Heart right ventricle (tissue), 16 donors: ENCODE data around the gene SRGAP1. TPM values are rescaled to one million over a fixed set of nuclear protein-coding genes. Genes with fewer than 3 reads are reported as not detected.

Source experiments
- ATAC-seq, 8 donors: fragments of 200-7000 bp; cut with Tn5 transposase; one replicate each; pipeline ENCODE4 v1.9.1; 2020; ENCODE audit warnings: mild to moderate bottlenecking in 8 of 8, moderate library complexity in 8 of 8, moderate number of reproducible peaks in 1 of 8
- DNase-seq, 2 donors: peaks; one replicate each; pipeline ENCODE4 v3.0.0-alpha.2; 2020
- H3K27ac ChIP-seq, 10 donors: fragments of 200-600 bp; sonication (generic) in 2 of 10; one replicate each; pipeline versions ENCODE4 v1.5.0 to v1.8.0; 2020 to 2022; ENCODE audit warnings: mild to moderate bottlenecking in 3 of 10
- H3K27me3 ChIP-seq, 7 donors: fragments of 200-600 bp; one replicate each; pipeline ENCODE4 v1.8.0; 2021 to 2022; ENCODE audit warnings: mild to moderate bottlenecking in 2 of 7
- H3K36me3 ChIP-seq, 9 donors: fragments of 200-600 bp; sonication (generic) in 1 of 9; one replicate each; pipeline versions ENCODE4 v1.5.0 to v1.8.0; 2020 to 2022; ENCODE audit warnings: mild to moderate bottlenecking in 2 of 9
- H3K4me1 ChIP-seq, 9 donors: fragments of 200-600 bp; sonication (generic) in 1 of 9; one replicate each; pipeline versions ENCODE4 v1.5.0 to v1.8.0; 2020 to 2022; ENCODE audit warnings: mild to moderate bottlenecking in 4 of 9
- H3K4me3 ChIP-seq, 10 donors: fragments of 200-600 bp; sonication (generic) in 2 of 10; one replicate each; pipeline versions ENCODE4 v1.5.0 to v1.8.0; 2020 to 2022; ENCODE audit warnings: mild to moderate bottlenecking in 7 of 10, moderate library complexity in 2 of 10
- H3K9me3 ChIP-seq, 11 donors: fragments of 200-600 bp in 10 of 11; sonication (generic) in 2 of 11; one replicate each; pipeline versions ENCODE4 v1.5.0 to v1.8.0; 2013 to 2022; ENCODE audit warnings: mild to moderate bottlenecking in 2 of 11, control low read depth in 1 of 11, moderate library complexity in 1 of 11
- WGBS, 2 donors: extraction: QIAGEN DNeasy Blood & Tissue Kit; methylation state at CpG; one replicate each; pipeline ENCODE4 v1.1.7; 2013; ENCODE audit warnings: inconsistent platforms in 1 of 2; 5-methylcytosine and 5-hydroxymethylcytosine counted together
- intact Hi-C, 10 donors: fragments of 100-400 bp; cut with DNase I; formaldehyde crosslinking; loops; one replicate each; pipeline versions ENCODE4 v1.11.1 to v1.14.2; 2022
- polyA plus RNA-seq, 2 donors: library from polyadenylated mRNA; stranded (reverse); fragments of 200-250 nt; gene quantifications; one replicate each; pipeline ENCODE4 v1.2.3, GENCODE V29; 2013
- total RNA-seq, 10 donors: library from RNA; stranded (reverse); fragmentation: NEBNext Ultra II Directional in 3 of 10; extraction: Animal tissue kit (Norgen Biotek cat#: 25700) in 3 of 10; gene quantifications; one replicate each; pipeline versions ENCODE4 v1.2.1 to v1.2.4, GENCODE V29; 2021 to 2023
- TF ChIP-seq, protein P1 (sequence below), 9 donors: fragments of 200-600 bp; sonication (generic) in 2 of 9; IDR thresholded peaks; one replicate each; pipeline versions ENCODE4 v1.5.0 to v1.8.0; 2021 to 2022; ENCODE audit warnings: antibody characterized with exemption in 9 of 9, mild to moderate bottlenecking in 5 of 9, moderate library complexity in 1 of 9
- donor health status: Arrhythmogenic right ventricular cardiomyopathy.
- donor health status: ischemic (EF 13 %, LVEDD 7.1; RV severe dilation, severe dysfunction).
- donor health status: healthy with polysubstance abuse.
- donor health status: DM: no; HTN: yes; CAD: no.
- donor health status: DM: no; HTN: no; CAD: no.
- donor health status: ischemic (EF 25% LVEDD 6.9; RV normal size, moderate dysfunction).
- donor health status: ischemic (EF 25% LVEDD 5.7; RV mildly dilated, moderate dysfunction).
- donor health status: healthy.
- donor health status: DM: yes; HTN: yes; CAD: no.
- donor health status: Ischemic cardiomyopathy.
- donor health status: ischemic (EF 35%, LVEDD 5.7; RV mildly dilated, moderate dysfunction).
- donor health status: nonischemic (EF 11% LVEDD 7.7; RV severe dilation, severe dysfunction).
- donor health status: DM: yes; HTN: yes; CAD: no.
- donor health status: PGD.
- donor health status: ischemic (EF 29% LVEDD 5.4; RV normal size, mild dysfunction).
- donor health status: nonischemic (EF 23%, LVEDD 6.1; RV moderate dilation, normal function).

The SRGAP1 gene
- total and polyA plus RNA-seq, 12 donors: 1.3 to 6.4 (median 3.6) TPM

- WGBS, 2 donors: 56 to 59% methylated on average over 4 of the region's 4 CpGs
- Histone ChIP-seq H3K36me3 (peaks cover 0 to 48% (median 9%) of the 10 kb centered on the region in 9 donors), H3K9me3 (no peaks in the 10 kb centered on the region), H3K27ac (no peak overlapping the region), H3K4me1 (no peaks in the 10 kb centered on the region), H3K4me3 (no peak overlapping the region), H3K27me3 (no peaks in the 10 kb centered on the region)
- DNase-seq (no peak), ATAC-seq (no peak)
- TF ChIP-seq, protein P1, sequence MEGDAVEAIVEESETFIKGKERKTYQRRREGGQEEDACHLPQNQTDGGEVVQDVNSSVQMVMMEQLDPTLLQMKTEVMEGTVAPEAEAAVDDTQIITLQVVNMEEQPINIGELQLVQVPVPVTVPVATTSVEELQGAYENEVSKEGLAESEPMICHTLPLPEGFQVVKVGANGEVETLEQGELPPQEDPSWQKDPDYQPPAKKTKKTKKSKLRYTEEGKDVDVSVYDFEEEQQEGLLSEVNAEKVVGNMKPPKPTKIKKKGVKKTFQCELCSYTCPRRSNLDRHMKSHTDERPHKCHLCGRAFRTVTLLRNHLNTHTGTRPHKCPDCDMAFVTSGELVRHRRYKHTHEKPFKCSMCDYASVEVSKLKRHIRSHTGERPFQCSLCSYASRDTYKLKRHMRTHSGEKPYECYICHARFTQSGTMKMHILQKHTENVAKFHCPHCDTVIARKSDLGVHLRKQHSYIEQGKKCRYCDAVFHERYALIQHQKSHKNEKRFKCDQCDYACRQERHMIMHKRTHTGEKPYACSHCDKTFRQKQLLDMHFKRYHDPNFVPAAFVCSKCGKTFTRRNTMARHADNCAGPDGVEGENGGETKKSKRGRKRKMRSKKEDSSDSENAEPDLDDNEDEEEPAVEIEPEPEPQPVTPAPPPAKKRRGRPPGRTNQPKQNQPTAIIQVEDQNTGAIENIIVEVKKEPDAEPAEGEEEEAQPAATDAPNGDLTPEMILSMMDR (IDR thresholded peaks at IDR 0.05): no peak
- intact Hi-C loops: loop anchor here in 4 of 10 donors (10.0 kb wide), 3 partner anchors 135 to 705 kb away; no protein-coding TSS in a partner anchor
Observed at GRCh38 chr12:63809566-63809965, 34.9 kb upstream of the SRGAP1 start.

DNA sequence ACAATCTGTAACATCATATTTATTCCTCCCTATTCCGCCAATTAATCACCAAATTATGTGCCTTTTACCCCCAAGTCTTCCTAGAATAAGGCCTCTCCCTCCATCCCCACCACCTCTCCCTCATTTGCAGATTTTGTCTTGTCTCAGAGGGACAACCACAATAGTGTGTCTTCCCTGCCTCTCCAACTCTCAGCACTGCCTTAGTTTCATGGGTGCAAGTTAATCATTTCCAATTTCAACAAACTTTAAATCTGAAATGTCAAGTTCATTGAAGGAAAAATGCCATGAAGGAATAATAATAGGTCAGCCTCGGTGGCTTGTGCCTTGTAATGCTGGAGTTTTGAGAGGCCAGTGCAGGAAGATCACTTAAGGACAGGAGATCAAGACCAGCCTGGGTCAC, 33.2 kb upstream of the SRGAP1 start:
- Histone ChIP-seq H3K36me3 (peaks cover 0 to 35% (median 8%) of the 10 kb centered on the region in 9 donors), H3K4me1 (no peaks in the 10 kb centered on the region), H3K27me3 (no peaks in the 10 kb centered on the region), H3K27ac (no peak overlapping the region), H3K4me3 (no peak overlapping the region), H3K9me3 (no peaks in the 10 kb centered on the region)
- TF ChIP-seq, protein P1 (IDR thresholded peaks at IDR 0.05): no peak
- 88 to 92% methylated on average over 2 of the region's 2 CpGs for WGBS, 2 donors
- intact Hi-C loops: no loop called here
- DNase-seq: no peak
- no peak for ATAC-seq

GRCh38 chr12:63811755-63812154, 32.7 kb upstream of the SRGAP1 start:
- no peak overlapping the region for H3K27ac ChIP-seq
- no peak overlapping the region for H3K4me3 ChIP-seq
- DNase-seq (no peak), ATAC-seq (no peak)
- no peaks in the 10 kb centered on the region for H3K27me3 ChIP-seq
- H3K4me1 ChIP-seq: no peaks in the 10 kb centered on the region
- TF ChIP-seq, protein P1 (IDR thresholded peaks at IDR 0.05): no peak
- H3K9me3 ChIP-seq: no peaks in the 10 kb centered on the region
- WGBS, 2 donors: 74 to 87% methylated on average over 2 of the region's 2 CpGs
- intact Hi-C loops: no loop called here
- peaks cover 0 to 30% (median 6%) of the 10 kb centered on the region in 9 donors for H3K36me3 ChIP-seq

DNA sequence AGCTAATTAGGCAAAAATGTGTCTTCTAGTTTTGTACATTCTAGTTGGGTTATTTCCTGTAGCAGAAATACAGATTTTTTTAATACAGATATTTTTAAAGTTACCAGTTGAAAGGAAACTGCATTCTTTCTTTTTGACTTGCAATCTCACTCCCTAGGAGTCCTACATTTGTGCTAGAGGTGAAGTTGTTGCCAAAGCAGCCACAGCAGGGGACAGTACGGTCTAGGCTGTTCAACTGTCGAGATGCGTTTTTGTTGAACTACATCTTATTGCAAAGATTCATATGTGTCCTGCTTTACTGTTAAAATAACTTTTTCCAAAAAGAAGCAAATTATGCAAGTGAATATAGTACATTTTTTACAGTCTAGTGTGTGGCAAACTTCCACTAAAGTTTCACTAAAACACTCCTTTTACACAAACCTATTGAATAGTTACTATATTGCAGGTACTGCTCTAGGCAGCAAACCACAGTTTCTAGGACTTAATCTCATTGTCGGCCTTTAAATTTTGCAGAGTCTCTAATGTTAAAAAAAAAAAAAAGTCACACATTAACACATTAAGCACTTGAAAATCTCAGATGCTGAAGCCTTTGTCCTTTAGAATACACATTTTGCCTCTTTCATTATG, 30.2 kb upstream of the SRGAP1 start:
- ATAC-seq: no peak
- Histone ChIP-seq H3K4me1 (no peaks in the 10 kb centered on the region), H3K27ac (no peak overlapping the region), H3K36me3 (peaks cover 0 to 5% (median under 1%) of the 10 kb centered on the region in 9 donors), H3K9me3 (peaks cover 0 to 11% (median 0%) of the 10 kb centered on the region in 11 donors), H3K4me3 (no peak overlapping the region), H3K27me3 (no peaks in the 10 kb centered on the region)
- intact Hi-C loops: no loop called here
- WGBS, 2 donors: 83 to 87% methylated on average over 4 of the region's 4 CpGs
- TF ChIP-seq, protein P1 (IDR thresholded peaks at IDR 0.05): no peak
- no peak for DNase-seq
